ENCODE data around the gene DNASE1L1.

The DNASE1L1 gene

DNA sequence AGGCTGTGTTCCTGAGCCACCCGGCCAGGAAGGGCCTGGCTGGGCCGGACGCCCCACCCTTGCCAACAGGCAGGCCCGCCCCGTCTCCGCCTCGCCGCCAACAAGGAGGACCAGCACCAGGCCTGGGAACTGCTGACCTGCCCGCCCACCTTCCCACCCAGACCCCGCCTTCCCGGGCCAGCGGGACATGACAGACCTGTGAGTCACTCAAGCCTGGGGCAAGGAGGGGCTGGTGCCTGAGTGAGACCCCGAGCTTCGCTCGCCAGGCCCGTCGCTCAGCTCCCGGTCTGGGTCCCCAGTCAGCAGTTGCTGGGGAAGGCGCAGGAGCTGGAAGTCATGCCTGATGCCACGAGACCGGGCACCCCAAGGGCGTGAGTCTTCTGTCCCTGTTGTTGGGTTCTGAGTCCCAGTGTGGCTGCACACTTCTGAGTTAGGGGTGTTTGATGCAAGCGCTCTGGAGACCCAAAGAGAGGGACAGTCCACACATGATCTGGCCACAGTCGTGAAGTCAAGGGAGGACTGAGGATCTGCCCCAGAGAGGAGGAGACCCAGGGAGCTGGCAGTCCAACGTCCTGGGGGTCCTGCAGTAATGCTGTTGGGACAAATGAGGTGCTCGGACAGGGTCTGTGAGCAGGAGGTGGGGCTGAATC is at the start of gene DNASE1L1:
DNASE1L1 (minus strand) TSS at position 33 of the 650 bp plus-strand sequence. CDS start 3,686 bp downstream, outside the sequence.
- no peak for DNase-seq

- DNase-seq = peak; percentile 57
Measured at GRCh38 chrX:154458116-154458953, 49.3 kb upstream of the DNASE1L1 start, which contains the start of gene PLXNA3. Gene PLXNA3, plus strand, starts transcription at chrX:154458281. Its CDS starts 1,903 bp downstream, at chrX:154460184.

GRCh38 chrX:154457491-154458115 is 48.5 kb upstream of the DNASE1L1 start:
- DNase-seq = peak; percentile 25

DNA sequence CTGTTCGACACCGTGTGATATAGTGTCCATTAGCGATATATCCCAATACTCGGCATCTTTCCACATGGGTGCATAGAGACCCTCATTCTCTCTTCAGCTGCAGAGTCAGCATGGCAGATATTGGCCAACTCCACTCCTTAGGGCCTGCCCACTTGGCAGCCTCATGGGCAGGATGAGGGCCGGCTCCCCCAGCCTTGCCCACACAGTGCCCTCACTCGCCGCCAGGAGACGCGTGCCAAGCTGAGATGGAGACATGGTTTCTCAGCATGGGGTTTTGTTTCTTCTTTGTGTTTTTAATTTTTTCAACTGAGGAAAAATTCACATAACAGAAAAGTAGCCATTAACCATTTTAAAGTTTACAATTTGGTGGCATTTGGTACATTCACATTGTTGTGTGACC is 43.8 kb upstream of the DNASE1L1 start:
- DNase-seq = no peak

GRCh38 chrX:154450312-154450711 is 41.3 kb upstream of the DNASE1L1 start:
- DNase-seq = no peak

DNA sequence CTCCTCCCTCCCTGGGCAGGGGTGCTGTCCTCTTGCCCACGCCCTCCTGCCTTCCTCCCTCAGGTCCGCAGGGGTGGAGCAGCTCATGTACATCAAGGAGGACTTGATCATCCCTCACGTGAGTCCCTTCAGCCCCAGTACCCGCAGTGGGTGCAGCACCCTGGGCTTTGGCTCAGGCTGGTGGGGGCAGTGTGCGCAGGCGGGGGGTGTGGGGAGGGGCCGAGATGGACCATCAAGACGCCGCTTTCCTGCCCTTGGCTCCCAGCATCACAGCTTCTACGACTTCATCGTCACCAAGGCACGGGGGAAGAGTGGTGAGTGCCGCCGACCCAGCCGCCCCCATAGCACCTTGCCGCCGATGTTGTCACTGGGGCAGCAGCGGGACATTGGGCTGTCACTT is 40.6 kb upstream of the DNASE1L1 start:
- no peak for DNase-seq

DNA sequence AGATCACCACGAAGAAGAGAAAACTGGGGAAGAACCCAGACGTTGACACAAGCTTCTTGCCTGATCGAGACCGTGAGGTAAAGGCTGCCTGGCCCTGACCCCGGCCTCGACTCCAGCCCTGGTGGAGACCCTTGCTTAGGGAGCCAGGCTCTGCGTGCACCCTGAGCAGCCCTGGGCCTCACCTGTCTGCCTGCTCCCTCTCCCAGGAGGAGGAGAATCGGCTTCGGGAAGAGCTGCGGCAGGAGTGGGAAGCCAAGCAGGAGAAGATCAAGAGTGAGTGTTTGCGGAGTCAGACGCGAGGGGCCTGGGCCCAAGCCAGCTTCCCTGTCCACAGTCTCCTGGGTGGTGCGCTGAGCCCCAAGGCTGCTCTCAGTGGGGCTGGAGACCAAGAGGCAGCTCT is 39.4 kb upstream of the DNASE1L1 start:
- DNase-seq = no peak

DNA sequence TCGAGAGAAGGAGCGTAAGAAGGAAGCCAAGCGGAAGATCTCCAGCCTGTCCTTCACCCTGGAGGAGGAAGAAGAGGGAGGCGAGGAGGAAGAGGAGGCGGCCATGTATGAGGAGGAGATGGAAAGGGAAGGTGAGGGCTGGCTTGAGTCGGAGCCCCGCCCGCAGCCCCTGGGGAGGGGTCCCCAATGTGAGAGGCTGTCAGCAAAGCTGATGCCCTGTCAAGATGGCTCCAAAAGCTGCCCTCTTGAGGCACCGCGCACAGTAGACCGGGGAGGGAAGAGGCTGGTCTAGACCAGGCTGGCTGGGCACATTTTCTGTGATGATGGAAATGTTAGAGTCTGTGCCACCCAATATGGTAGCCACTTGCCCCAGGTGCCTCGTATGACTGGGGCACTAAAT is 37.4 kb upstream of the DNASE1L1 start:
- DNase-seq = no peak

DNA sequence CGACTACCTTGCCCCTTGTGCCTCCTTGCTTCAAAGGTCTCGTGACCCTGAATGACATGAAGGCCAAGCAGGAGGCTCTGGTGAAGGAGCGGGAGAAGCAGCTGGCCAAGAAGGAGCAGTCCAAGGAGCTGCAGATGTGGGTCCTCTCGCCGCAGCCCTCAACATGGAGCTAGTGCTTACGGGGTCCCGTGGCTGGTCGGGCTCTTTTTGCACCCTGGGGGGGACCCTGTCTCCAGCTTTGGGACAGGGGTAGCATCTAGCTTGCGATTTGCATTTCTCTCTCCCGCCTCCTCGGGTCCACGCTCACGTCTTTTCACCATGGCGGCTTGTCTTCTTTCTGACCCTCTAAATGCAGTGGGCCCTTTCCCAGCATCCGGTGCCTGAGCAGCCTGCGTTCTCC is 36.7 kb upstream of the DNASE1L1 start:
- no peak for DNase-seq

- no peak for DNase-seq
Measured at GRCh38 chrX:154444755-154445246, 35.7 kb upstream of the DNASE1L1 start.

DNA sequence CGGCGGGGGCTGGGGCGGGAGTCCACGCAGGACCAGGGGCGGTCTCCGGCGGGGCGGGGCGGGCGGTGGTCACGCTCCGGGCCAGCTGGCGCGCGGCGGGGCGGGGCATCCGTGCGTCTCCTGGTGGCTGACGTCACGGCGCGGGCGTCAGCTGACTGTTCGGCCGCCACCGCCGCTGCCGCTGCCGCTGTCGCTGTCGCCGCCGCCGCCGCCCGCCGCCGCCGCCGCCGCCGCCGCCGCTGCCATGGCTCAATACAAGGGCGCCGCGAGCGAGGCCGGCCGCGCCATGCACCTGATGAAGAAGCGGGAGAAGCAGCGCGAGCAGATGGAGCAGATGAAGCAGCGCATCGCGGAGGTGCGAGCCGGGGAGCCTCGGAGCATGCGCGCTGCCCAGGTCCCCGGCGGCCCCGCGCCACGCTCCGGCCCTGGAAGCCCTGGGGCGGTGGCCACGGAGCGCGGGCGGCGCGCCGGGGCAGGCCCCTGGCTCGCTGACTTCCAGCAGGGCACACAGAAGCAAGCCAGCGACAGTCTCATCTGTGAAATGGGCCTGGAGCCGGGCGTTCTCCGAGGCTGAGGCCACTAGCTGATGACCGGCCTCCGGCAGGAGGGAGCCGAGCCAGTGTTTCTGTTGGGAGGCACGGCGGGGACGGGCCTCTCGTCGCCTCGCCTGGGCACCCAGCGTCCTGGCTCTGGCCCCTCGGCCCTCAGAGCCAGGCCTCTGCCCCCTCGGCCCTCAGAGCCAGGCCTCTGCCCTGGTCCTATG is 35.1 kb upstream of the DNASE1L1 start, which contains the start of gene FAM50A:
FAM50A (plus strand) TSS at position 150 of the 763 bp plus-strand sequence; CDS start at position 245, 95 bp downstream.
- DNase-seq = peak; percentile 67

GRCh38 chrX:154443479-154443910 is 34.4 kb upstream of the DNASE1L1 start:
- no peak for DNase-seq

GRCh38 chrX:154441984-154442707 is 33.1 kb upstream of the DNASE1L1 start:
- no peak for DNase-seq

DNA sequence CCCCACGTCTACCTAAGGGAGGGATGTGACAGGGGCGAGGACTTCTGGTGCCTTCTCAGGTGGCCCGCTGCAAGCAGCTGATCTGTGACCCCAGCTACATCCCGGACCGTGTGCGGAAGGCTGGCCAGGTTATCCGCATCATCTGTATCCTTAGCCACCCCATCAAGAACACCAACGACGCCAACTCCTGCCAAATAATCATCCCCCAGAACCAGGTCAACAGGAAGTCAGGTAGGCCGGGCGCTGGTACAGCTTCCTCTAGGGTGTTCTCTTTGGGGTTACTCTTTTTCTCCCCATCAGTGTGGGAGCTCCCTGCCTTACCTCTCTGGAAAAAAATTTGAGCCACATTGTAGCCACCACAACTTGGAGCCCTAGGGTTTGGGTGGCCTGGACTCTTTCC is 32.5 kb upstream of the DNASE1L1 start:
- DNase-seq = no peak

DNA sequence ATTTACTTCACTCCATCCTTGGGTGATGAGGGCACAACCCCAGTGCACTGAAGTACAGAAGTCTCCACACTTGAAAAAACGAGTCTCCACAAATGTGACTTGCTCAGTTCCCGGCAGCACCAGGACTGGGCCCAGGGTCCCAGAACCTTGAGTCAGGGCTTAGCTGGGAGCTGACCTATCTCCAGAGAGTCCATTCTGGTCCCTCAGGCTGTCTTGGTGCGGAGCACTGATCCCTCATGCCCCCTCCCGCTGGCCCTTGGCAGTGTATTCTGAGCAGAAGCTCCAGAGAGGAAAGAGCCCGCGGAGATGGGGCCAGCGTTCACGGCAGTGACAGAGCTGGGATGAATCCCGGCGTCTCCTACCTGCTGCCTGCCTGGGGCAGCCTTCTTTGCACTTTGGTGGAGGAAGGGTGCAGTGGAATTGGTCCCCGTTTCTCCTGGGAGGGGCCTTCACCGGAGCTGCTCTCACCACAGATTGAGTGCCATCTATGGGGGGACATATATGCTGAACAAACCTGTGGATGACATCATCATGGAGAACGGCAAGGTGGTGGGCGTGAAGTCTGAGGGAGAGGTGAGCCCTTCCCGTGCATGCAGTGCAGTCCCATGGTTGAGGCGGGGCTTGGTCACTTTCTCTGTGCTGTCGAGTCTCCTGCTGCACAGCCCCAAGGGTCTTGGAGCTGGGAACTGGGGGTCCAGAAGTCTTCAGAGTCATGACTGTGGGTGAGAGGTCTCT is 31.7 kb upstream of the DNASE1L1 start:
- no peak for DNase-seq

DNA sequence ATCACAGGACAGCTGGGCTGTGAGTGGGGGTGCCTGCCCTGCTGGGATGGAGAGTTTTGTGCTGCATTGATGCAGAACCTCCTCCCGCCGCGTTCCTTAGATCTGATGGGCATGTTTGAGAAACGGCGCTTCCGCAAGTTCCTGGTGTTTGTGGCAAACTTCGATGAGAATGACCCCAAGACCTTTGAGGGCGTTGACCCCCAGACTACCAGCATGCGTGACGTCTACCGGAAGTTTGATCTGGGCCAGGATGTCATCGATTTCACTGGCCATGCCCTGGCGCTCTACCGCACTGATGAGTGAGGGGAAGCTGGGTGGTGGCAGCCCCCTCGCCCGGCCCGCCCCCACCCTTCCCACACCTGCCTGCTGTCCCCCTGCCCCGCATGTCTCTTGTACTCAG is 30.8 kb upstream of the DNASE1L1 start:
- no peak for DNase-seq

GRCh38 chrX:154437971-154438893 is 29.2 kb upstream of the DNASE1L1 start:
- no peak for DNase-seq

GRCh38 chrX:154436983-154437752 is 28.1 kb upstream of the DNASE1L1 start, which contains the start of gene GDI1:
Gene GDI1, plus strand, starts transcription at chrX:154437154. Its CDS starts 101 bp downstream, at chrX:154437255.
- DNase-seq = peak; percentile 43

All from stimulated activated naive CD4-positive, alpha-beta T cell treated with Interleukin-2 at 50 U/mL for 16 hours (primary cell).